Thoracic aorta (tissue), 2 donors: Measurements from ENCODE around the gene IL10. TPM values are rescaled to one million over a fixed set of nuclear protein-coding genes. Genes with fewer than 3 reads are reported as not detected.
A peak's percentile ranks its signal among the peaks of the same experiment; 100 is the strongest.

ENCODE experiments used
- ATAC-seq: fragments of 150-250 bp; one replicate; pipeline ENCODE4 v1.8.0; 2017; ENCODE audit warnings: low read depth; ENCODE audit not compliant: insufficient number of reproducible peaks, low FRiP score
- DNase-seq: peaks from one replicate; pipeline ENCODE4 v3.0.0-alpha.2; 2020; ENCODE audit warnings: low spot score
- H3K27ac ChIP-seq, 2 donors: fragments of 200-600 bp; sonication (generic); 1 replicate in 1 of 2; 2 replicates in 1 of 2; pipeline ENCODE4 v1.5.1; 2016; ENCODE audit warnings: mild to moderate bottlenecking in 2 of 2, moderate library complexity in 2 of 2
- H3K27me3 ChIP-seq: fragments of 200-600 bp; sonication (generic); replicated peaks from 2 replicates; pipeline ENCODE4 v1.6.0; 2016; ENCODE audit warnings: mild to moderate bottlenecking; ENCODE audit not compliant: insufficient read depth
- H3K36me3 ChIP-seq: fragments of 200-600 bp; sonication (generic); one replicate; pipeline ENCODE4 v1.5.1; 2016
- H3K4me1 ChIP-seq, 2 donors: fragments of 200-600 bp; sonication (generic); 1 replicate in 1 of 2; 2 replicates in 1 of 2; pipeline versions ENCODE4 v1.5.1 to v1.6.0; 2016; ENCODE audit warnings: low read depth in 2 of 2, mild to moderate bottlenecking in 1 of 2; ENCODE audit not compliant: control insufficient read depth in 1 of 2
- H3K4me3 ChIP-seq: fragments of 200-600 bp; sonication (generic); 2 replicates; pipeline ENCODE4 v1.5.1; 2016; ENCODE audit warnings: mild to moderate bottlenecking
- H3K9me3 ChIP-seq: fragments of 200-600 bp; sonication (generic); 2 replicates; pipeline ENCODE4 v1.5.1; 2016
- CTCF ChIP-seq: fragments of 200-600 bp; sonication (generic); IDR thresholded peaks from one replicate; pipeline ENCODE4 v1.5.1; 2019; ENCODE audit warnings: antibody characterized with exemption
- total RNA-seq, 2 donors: library from RNA; depleted of rRNA; stranded (reverse); fragments of >200 nt; gene quantifications; one replicate each; pipeline versions ENCODE4 v1.1.0 to v1.2.3, GENCODE V29; 2016

IL10 gene
- total RNA-seq, result 10 to 100 TPM; 19.8 to 40.9 TPM

GRCh38 chr1:206772243-206772937, at the start of gene IL10:
Gene IL10 (minus strand): TSS chr1:206772494. CDS start chr1:206772435, 59 bp downstream.
- Histone ChIP-seq H3K4me1 (no peaks in the 10 kb centered on the region), H3K4me3 (peak within 1 kb of the TSS; percentile 25), H3K27ac (no peak within 1 kb of the TSS), H3K27me3 (no peaks in the 10 kb centered on the region), H3K36me3 (no peaks in the 10 kb centered on the region), H3K9me3 (no peaks in the 10 kb centered on the region)
- no peak for TF ChIP-seq CTCF
- no peak for ATAC-seq
- no peak for DNase-seq

GRCh38 chr1:206821493-206821892, 49.2 kb upstream of the IL10 start:
- Histone ChIP-seq H3K36me3 (no peaks in the 10 kb centered on the region), H3K4me1 (peaks cover 0 to 5% of the 10 kb centered on the region in 2 donors), H3K27ac (no peak overlapping the region), H3K9me3 (no peaks in the 10 kb centered on the region), H3K4me3 (no peak overlapping the region), H3K27me3 (no peaks in the 10 kb centered on the region)
- TF ChIP-seq CTCF, result no peak
- ATAC-seq (no peak), DNase-seq (no peak)

- Histone ChIP-seq H3K4me3 (no peak overlapping the region), H3K27ac (no peak overlapping the region), H3K36me3 (no peaks in the 10 kb centered on the region), H3K4me1 (no peaks in the 10 kb centered on the region), H3K9me3 (peaks cover 5% of the 10 kb centered on the region), H3K27me3 (no peaks in the 10 kb centered on the region)
- no peak for DNase-seq
- no peak for ATAC-seq
- TF ChIP-seq CTCF, result no peak
Measured at GRCh38 chr1:206816390-206817287, 44.3 kb upstream of the IL10 start.

- H3K27ac ChIP-seq, result no peak overlapping the region
- no peaks in the 10 kb centered on the region for H3K4me1 ChIP-seq
- no peak for TF ChIP-seq CTCF
- peaks cover 5% of the 10 kb centered on the region for H3K9me3 ChIP-seq
- H3K36me3 ChIP-seq, result no peaks in the 10 kb centered on the region
- H3K27me3 ChIP-seq, result no peaks in the 10 kb centered on the region
- no peak for ATAC-seq
- no peak for DNase-seq
- H3K4me3 ChIP-seq, result no peak overlapping the region
Measured at GRCh38 chr1:206814716-206815341, 42.5 kb upstream of the IL10 start.

GRCh38 chr1:206812471-206812870, 40.2 kb upstream of the IL10 start:
- Histone ChIP-seq H3K4me3 (no peak overlapping the region), H3K9me3 (peaks cover 5% of the 10 kb centered on the region), H3K27me3 (no peaks in the 10 kb centered on the region), H3K36me3 (no peaks in the 10 kb centered on the region), H3K27ac (no peak overlapping the region), H3K4me1 (no peaks in the 10 kb centered on the region)
- DNase-seq, result no peak
- TF ChIP-seq CTCF, result no peak
- ATAC-seq, result no peak
